HG03342 (cell line): ENCODE measurements around the gene FOXA3.
A peak's percentile ranks its signal among the peaks of the same experiment; 100 is the strongest.

Source experiments
- ATAC-seq: cut with Tn5 transposase; IDR thresholded peaks from one replicate; pipeline ENCODE4 v1.9.1; 2021; ENCODE audit warnings: mild to moderate bottlenecking, moderate library complexity; ENCODE audit not compliant: unreplicated experiment

FOXA3 gene

DNA sequence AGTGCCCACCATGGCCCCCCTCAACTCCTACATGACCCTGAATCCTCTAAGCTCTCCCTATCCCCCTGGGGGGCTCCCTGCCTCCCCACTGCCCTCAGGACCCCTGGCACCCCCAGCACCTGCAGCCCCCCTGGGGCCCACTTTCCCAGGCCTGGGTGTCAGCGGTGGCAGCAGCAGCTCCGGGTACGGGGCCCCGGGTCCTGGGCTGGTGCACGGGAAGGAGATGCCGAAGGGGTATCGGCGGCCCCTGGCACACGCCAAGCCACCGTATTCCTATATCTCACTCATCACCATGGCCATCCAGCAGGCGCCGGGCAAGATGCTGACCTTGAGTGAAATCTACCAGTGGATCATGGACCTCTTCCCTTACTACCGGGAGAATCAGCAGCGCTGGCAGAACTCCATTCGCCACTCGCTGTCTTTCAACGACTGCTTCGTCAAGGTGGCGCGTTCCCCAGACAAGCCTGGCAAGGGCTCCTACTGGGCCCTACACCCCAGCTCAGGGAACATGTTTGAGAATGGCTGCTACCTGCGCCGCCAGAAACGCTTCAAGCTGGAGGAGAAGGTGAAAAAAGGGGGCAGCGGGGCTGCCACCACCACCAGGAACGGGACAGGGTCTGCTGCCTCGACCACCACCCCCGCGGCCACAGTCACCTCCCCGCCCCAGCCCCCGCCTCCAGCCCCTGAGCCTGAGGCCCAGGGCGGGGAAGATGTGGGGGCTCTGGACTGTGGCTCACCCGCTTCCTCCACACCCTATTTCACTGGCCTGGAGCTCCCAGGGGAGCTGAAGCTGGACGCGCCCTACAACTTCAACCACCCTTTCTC is 8.2 kb downstream of the FOXA3 start:
- no peak for ATAC-seq

DNA sequence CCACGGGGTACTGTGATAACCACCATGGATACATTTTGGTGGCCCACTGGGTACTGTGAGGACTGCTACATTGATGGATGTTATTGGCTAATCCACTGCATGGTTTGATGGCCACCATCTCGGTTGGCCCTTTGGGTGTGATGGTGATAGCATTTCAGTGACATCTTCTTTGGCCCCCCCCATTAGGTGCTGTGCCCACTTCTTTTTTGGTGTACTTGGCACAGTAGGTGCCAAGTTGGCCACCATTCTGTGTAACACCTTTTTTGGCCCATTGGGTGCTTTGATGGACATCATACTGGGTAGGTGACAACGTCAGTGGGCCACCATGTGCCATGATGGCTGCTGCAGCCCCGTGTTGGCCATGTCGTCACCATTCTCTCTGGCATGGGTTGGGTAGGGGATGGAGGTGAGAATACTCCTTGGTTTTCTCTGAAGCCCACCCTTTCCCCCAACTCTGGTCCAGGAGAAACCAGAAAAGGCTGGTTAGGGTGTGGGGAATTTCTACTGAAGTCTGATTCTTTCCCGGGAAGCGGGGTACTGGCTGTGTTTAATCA is 9.2 kb downstream of the FOXA3 start:
- no peak for ATAC-seq

DNA sequence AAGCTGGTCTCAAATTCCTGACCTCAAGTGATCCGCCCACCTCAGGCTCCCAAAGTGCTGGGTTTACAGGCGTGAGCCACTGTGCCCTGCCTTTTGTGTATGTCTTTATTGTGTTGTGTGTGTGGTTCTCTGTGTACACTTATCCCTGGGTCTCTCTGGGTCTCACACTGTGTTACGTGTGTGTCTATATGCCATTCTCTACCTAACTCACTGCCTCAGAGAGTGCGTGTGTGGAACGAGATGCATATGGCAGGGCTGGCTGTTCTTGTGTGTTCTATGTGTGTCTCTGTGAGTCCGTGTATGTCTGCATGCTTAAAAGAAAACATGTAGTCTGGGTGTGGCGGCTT is 10.5 kb downstream of the FOXA3 start:
- no peak for ATAC-seq

DNA sequence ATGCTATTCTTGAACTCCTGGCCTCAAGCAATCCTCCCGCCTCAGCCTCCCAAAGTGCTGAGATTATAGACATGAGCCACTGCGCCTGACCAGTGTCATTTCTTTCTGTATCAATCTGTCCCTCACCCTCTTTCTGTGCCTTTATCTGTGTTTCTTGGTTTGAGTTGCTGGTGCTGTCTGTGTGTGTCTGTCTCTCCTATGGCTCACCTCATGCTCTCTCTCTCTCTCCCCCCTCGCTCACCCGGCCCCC is 12.0 kb downstream of the FOXA3 start:
- no peak for ATAC-seq

DNA sequence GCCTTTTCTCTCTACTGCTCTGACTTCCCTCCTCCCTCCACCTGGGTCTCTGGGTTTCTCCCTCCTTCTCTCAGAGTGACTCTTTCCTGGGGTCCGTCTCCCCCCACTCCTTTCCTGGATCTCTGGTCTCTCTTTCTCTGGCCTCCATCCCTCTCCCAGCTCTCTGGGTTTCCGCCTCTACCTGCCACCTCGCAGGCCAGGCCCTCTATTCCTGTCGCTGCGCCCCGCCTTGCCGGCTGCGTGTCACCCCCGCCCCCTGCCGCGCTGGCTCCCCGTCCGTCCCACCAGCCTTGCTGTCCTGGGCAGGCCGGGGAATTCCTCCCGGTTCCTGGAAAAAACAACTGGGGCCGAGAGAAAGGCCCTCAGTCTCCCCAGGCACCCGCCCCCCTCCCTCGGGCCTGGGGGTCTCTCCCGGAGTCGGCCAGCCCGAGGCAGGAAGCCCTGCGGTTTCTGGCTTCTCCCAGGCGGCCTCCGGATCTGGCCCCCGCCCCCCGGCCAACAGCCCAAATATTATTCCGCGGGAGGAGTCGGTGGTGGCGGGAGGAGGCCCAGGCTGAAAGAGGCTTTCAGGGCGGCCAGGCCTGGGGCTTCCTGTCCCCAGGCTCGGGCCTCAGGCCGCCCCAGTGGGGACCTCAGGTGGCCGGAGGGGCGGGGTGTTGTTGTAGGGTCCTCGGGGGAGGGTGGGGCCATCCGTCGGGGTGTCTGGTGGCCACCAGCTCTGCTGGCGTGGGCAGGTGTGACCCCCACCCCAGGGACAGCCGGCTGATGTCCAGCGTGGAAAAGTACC is 12.5 kb downstream of the FOXA3 start:
- ATAC-seq = no peak

DNA sequence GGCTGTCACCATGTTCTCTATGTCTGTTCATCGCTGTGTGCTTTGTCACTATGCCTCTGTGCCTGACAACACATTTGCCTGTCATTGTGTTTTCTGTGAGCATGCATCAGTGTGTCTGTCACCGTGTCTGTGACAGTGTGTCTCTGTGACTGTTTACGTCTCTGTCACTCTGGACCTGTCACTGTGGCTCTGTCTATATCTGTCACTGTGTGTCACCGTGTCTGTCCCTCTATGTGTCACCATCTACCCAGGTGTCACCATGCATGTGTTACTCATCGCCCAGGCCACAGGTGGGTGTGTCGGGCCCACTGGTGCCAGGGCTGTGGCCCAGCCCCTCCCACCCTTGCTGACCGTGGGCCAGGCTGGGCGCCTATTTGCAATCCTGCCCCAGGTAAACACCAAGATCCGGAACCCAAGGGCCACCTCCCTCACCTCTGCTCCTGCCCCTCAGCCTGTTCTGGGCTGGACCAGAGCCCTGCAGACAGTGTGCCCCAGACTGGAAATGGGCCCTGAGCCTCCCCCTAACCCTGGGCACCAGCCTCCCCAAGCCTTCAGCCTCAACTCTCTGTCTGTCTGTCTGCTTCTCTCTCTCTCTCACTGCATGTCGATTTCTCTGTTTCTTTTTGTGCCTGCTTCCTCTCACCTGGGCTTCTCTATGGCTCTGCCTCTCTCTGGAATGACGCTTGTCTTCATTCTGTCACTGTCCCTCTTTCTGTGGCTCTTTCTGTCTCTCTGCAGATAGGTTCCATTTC is 14.1 kb downstream of the FOXA3 start:
- no peak for ATAC-seq

DNA sequence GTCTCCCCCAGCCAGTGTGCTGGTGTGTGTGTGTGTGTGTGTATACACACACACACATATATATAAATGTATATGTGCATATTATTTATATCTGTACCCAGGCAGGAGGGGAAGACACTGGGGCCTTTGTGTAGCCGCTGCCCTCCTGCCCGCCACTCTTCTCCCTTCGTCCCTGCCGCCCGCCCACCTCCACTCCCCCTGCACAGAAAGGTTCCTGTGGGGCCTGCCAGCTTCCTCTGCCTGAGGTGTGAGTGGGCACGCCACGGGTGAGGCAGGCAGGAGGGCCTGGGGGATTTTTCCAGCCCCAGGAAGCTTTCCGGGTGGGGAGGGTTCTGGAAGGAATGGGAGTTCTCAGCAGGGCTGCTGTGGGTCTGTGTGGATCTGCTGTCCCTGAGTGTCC is 14.9 kb downstream of the FOXA3 start:
- ATAC-seq = no peak

DNA sequence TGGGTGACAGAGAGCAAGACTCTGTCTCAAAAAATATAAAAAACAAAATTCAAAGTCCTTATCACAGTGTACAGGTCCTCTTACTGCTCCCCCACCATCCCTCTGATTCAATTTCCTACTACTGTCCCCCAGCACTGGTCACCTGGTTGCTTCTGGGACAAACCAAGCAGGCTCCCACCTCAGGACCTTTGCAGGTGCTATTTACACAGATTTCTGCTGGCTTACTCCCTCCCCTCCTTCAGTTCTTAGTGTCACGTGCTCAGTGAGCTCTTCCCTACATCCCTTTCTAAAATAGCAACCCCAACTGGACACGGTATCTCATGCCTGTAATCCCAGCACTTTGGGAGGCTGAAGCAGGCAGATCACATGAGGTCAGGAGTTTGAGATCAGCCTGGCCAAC is 15.8 kb downstream of the FOXA3 start:
- ATAC-seq = no peak

DNA sequence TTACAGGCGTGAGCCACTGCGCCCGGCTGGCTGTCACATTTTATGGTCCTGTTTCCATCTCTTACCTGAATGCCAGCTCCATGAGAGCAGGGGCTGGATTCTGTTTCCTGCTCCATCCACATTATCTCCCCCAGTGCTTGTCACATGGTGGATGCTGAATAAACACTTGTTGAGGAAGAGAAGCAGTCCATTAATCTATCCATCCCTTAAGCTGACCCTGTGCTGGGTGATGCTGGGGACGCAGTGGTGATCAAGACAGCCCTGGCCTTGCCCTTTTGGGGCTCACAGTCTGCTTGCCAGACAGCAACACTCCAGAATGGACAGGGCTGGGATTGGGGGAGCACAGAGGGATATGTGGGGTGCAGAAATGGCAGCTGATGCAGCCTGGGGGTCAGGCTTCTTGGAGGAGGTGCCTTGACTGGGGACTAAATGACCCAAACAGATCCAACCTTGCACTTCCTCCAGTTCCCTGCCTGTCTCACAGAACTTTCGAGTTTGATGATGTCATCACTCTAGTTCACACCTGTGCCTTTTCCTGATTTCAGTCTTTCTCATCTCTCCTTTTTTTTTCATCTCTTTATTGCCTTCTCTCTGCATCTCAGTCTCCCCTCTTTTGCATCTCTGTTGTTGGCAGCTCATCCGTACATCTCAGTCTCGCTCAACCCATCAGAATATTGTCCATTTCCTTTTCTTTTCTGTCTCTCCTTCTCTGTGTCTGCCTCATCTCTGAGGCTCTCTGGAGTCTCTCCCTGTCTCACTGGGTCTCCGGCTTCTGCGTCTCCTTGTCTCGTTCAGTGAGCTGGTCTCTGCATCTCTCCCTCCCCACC is 17.2 kb downstream of the FOXA3 start:
- ATAC-seq = no peak

DNA sequence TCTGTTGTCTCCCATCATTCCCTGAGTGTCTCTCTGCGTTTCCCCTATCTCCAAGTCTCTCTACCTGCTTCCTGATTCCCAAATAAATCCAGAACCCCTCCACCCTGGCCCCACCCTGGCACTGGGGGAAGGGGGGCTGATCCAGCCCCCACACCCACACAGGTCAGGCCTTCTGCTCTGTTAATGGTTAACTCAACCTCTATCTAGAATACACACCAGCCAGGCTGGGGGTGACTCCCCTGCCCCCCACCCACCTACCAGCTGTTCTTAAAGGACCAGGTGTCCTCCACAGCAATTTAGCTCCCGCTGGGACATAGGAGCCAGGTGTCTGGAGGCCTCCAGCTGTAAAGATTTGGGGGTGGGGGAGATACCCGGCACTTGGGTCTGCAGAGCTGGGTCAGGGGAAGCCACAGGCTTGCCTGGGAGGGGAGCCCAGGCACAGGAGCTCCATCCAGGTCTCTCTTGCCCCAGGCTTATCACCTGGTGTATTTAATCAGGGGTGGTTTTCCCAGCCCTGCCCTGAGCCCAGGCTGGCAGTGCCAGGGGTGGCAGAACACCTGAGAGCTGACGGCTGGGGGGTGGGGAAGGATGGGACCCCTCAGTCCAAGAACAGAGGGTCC is 17.9 kb downstream of the FOXA3 start:
- no peak for ATAC-seq

DNA sequence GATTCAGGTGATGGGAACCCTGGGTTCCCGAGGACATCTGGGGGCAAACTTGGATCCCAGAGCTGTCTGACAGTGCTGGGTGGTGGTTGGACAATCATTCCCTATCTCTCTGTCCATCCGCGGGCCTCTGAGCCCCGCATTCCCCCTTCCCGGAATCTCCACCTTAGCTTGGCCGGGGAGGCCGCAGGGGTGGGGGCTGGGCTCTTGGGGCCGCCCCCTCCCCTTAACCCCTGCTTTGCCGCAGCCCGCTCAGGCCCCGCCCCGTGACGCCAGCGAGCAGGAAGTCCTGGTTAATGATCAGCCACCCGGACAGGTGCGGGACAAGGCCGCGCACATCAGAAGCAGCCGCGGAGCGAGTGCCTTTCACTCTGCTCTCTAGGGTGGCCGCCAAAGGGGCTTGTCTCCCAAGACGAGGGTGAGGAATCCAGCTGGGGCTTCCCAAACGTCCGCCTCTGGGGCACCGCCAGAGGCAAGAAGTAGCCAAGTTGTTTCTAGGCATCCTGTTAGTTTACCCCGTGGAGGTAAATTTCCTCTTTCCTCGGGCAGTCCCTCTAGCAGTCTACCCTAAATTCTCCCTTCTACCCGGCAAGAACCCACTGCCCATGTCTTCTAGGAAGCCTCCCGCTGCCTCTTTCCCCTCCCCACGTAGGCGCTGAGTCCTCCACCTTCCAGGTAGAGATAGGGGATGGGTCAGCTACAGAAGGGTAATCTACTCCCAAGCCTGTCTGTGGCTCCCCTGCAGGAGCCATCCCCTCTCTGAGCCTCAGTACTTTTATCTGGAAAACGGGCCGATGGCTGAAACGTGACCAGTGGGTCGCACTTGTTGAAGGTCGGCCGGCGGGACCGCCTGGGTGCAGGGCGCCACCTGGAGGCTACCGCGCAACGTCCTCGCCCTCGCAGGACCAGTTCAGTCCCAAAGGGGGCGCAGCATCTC is 18.8 kb downstream of the FOXA3 start:
- ATAC-seq = no peak

DNA sequence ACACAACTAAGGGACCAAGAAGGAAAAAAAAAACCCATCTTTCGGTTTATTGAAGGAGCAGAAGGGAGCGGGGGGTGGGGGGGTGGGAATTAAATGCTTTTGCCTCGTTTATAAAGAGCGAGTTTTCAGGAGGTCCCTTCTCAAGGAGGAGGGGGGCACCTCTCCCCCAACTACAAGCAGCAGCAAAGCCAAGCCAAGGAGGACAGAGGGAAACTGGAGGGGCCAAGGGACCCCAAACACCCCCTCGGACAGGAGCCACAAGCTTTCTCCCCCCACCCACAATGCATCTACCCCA is 19.4 kb downstream of the FOXA3 start:
- ATAC-seq = no peak

DNA sequence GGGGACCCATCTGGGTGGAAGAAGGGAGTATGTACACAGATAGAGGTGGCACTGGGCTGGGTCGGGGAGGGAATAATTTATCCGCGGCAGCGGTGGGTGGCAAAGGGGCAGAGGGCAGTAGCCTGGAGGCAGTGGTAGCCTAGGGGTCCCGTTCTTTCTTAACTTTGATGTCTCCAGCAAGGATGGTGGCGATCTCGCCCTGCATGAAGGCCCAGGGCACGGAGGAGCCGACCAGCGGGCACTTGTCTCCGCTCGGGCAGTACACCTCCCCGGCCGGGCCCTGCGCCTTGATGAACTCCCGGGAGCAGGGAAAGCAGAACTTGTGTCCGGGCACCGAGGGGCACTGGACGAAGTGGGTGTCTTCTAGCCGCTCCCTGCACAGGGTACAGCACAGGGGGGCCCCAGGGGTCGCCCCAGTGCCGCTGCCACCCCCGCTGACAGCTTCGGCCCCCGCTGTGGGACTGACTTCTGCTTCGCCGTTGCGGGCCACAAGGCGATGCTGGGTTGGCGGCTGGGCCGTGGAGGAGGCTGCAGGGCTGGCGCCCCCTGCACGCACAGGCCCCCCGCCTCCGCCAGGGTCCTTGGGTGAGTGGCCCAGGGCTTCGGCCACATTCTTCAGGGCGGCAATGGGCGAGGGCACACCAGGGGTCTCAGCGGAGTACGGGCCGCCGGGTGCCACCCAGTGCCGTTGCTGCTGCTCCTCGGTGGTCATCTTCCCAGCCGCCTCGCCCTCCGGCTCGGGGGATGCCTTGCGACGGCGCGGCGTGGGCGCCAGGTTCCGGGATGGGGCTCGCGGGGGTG is 20.0 kb downstream of the FOXA3 start:
- no peak for ATAC-seq

DNA sequence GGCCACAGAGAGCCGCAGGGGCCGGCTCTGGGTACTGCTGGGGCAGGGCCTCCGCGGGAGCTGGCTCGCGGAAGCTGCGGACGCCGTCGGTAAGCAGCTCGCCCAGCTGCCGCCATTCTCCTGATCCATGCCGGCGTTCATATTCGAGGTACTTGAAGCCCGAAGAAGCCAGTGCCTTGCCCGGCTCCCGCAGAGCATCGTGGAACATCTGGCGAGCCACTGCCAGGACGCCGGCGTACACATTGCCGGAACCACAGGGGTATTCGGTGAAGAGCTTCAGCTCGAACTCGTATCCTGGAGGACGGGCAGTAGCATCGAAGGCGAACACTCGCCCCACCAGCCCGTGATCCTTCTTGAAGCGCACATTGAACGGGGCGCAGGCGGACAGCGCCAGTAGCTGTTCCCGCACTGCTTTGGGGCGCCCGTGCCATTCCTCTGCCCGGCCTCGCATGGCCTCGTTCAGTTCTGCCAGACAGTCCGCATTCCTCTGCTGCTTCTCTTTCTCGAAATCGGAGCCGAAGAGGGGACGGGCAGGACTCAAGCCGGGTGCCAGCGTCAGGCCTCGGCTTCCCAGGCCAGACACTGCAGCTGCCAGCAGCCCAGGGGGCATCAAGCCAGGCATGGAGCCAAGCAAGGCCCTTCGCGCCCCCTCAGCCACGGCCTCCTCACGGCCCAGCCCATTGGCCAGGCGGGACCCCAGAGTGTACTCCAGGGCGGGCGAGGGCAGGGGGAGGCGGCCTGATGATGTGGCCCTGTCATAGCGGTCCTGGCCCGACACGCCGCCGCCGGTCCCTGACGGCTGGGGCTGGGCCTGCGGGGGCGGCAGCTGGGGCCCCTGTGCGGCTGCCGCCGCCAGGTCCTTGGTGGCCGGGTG is 20.8 kb downstream of the FOXA3 start:
- no peak for ATAC-seq

DNA sequence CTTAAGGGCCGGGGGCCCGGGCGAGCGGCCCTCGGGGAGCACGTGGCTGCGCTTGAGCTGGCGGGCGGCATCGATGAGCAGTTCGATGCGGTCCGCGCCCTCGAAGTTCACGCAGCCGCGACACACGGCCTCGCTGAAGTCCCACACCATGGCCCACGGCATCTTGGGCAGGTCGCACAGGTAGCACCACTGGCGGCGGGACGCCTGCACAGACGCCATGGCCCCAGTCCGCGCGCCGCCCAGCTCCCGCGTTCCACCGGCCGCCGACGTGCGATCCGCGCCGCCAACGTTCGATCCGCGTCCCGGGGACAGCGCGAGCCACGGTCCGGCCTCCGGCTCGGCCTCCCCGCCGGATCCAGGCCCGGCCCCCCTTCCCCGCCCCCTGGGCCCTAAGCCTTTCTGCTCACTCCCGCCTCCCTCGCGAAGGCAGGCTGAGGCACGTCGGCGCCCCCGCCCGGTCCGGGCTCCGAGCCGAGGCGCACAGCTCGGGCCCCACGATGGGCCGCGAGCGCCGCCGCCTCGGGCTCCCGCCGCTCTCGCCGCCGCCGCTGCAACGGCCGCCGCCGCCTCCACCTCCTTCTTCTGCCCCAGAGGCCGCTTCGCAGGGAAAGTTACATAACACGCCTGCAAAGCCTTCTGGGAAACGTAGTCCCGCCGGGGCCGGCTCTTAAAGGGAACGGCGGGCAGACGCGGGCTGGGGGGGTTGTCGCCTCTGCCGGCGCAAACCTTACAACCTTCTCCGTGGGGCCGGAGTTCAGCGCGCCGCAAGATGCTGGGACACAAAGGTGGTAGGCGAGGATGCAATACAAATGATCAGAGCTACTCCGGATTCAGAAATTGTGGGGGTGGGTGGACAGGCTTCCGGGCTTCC is 21.7 kb downstream of the FOXA3 start, which contains the start of gene IRF2BP1:
TSS of gene IRF2BP1 (minus strand) at position 586 of the 871 bp plus-strand sequence. CDS start at position 219, 367 bp downstream.
- peak; percentile 50 for ATAC-seq

DNA sequence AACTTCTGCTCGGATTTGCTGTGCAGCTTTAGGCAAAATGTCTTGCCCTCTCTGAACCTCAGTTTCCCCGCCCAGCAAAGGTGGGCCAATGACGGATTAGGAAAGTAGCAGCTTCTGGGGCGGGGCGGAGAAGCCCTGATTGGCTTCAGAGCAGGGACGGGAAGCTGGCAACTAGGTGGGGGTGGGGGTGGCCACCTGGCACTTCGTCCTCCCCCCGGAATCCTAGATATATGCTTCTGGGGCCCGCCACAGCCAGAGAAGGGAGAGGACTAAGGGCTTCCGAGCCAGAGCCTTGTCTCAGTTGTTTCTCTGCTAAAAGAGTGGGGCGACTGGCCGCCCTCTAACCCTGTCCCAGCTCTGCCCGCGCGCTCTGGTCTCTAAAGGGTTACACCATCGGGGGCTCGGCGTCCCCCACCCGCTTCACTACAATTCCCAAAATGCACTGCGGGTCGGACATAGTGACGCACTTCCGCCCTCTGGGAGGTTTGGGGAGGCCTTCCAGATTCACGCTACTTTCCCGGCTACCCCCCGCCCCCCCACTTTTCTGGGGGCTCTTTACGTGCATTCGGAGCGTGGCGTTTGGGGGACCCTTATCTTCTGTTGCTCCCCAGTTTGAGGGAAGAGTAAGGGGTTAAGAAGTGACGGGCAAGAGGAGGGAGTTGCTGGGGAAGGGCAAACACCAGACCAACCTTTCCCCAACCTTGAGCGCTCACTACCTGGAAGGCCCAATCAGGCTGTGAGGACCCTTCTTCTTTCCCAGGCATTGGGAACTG is 22.5 kb downstream of the FOXA3 start:
- peak; percentile 40 for ATAC-seq
